Neuronal stem cell (in vitro differentiated cells): ENCODE results near the gene TMEM225.

Experiments
- DNase-seq: peaks from one replicate; pipeline ENCODE4 v3.0.0-alpha.2; 2013; ENCODE audit warnings: low spot score
- H2AFZ ChIP-seq: one replicate; pipeline ENCODE4 v1.6.1; 2013; ENCODE audit warnings: mild to moderate bottlenecking, low read length, inconsistent platforms
- H2AK5ac ChIP-seq: 2 replicates; pipeline ENCODE4 v1.6.1; 2013; ENCODE audit warnings: low read depth, mild to moderate bottlenecking, inconsistent platforms, low read length, moderate library complexity, mixed read lengths
- H2BK120ac ChIP-seq: 2 replicates; pipeline ENCODE4 v1.6.1; 2013; ENCODE audit warnings: low read depth, mild to moderate bottlenecking, inconsistent platforms, low read length, moderate library complexity, mixed read lengths
- H2BK12ac ChIP-seq: one replicate; pipeline ENCODE4 v1.6.1; 2013; ENCODE audit warnings: low read length, inconsistent platforms
- H2BK15ac ChIP-seq: 2 replicates; pipeline ENCODE4 v1.6.1; 2013; ENCODE audit warnings: mild to moderate bottlenecking, low read length, inconsistent platforms, mixed read lengths
- H2BK5ac ChIP-seq: one replicate; pipeline ENCODE4 v1.6.1; 2013; ENCODE audit warnings: inconsistent platforms, mild to moderate bottlenecking, low read length, moderate library complexity
- H3K14ac ChIP-seq: one replicate; pipeline ENCODE4 v1.6.1; 2013; ENCODE audit warnings: low read length, inconsistent platforms
- H3K18ac ChIP-seq: 2 replicates; pipeline ENCODE4 v1.6.1; 2013; ENCODE audit warnings: low read length, inconsistent platforms
- H3K23ac ChIP-seq: 2 replicates; pipeline ENCODE4 v1.6.1; 2013; ENCODE audit warnings: low read depth, mild to moderate bottlenecking, mixed read lengths, low read length, inconsistent platforms; ENCODE audit not compliant: poor library complexity
- H3K27ac ChIP-seq: replicated peaks from 3 replicates; pipeline ENCODE4 v1.5.1; 2013; ENCODE audit warnings: low read length, inconsistent platforms
- H3K27me3 ChIP-seq, 3 experiments: 2 replicates each; pipeline ENCODE4 v1.6.1; 2013; ENCODE audit warnings: low read length in 3 of 3, mild to moderate bottlenecking in 2 of 3, inconsistent platforms in 1 of 3, low read depth in 1 of 3, mixed read lengths in 1 of 3, moderate library complexity in 1 of 3; ENCODE audit not compliant: control insufficient read depth in 3 of 3, insufficient read depth in 3 of 3
- H3K36me3 ChIP-seq, 2 donors: replicated peaks in 1 of 2; 2 replicates each; pipeline ENCODE4 v1.6.1; 2013; ENCODE audit warnings: low read length in 2 of 2; ENCODE audit not compliant: control insufficient read depth in 2 of 2, insufficient read depth in 2 of 2
- H3K4ac ChIP-seq: 2 replicates; pipeline ENCODE4 v1.6.1; 2013; ENCODE audit warnings: inconsistent platforms, mild to moderate bottlenecking, low read length, moderate library complexity
- H3K4me1 ChIP-seq, 2 donors: 1 replicate in 1 of 2; 2 replicates in 1 of 2; pipeline ENCODE4 v1.6.1; 2013; ENCODE audit warnings: low read length in 2 of 2, low read depth in 1 of 2; ENCODE audit not compliant: control insufficient read depth in 2 of 2, insufficient read depth in 1 of 2
- H3K4me2 ChIP-seq: one replicate; pipeline ENCODE4 v1.6.1; 2013; ENCODE audit warnings: mild to moderate bottlenecking, low read length, inconsistent platforms; ENCODE audit not compliant: insufficient read depth, poor library complexity, severe bottlenecking
- H3K4me3 ChIP-seq, 2 donors: 2 replicates each; pipeline ENCODE4 v1.5.1; 2013; ENCODE audit warnings: low read length in 2 of 2, mild to moderate bottlenecking in 2 of 2, inconsistent platforms in 1 of 2, moderate library complexity in 1 of 2
- H3K79me1 ChIP-seq: one replicate; pipeline ENCODE4 v1.6.1; 2013; ENCODE audit warnings: low read depth, mild to moderate bottlenecking, inconsistent platforms, low read length, moderate library complexity
- H3K9ac ChIP-seq: one replicate; pipeline ENCODE4 v1.6.1; 2013; ENCODE audit warnings: mild to moderate bottlenecking, low read depth, low read length, inconsistent platforms; ENCODE audit not compliant: poor library complexity
- H3K9me3 ChIP-seq, 2 donors: replicated peaks in 1 of 2; 2 replicates each; pipeline versions ENCODE3 to v1.6.1; 2013; ENCODE audit warnings: low read length in 2 of 2, mild to moderate bottlenecking in 2 of 2, inconsistent platforms in 1 of 2, low read depth in 1 of 2, mixed read lengths in 1 of 2, moderate library complexity in 1 of 2; ENCODE audit not compliant: control insufficient read depth in 2 of 2, insufficient read depth in 1 of 2
- H4K8ac ChIP-seq: one replicate; pipeline ENCODE4 v1.6.1; 2013; ENCODE audit warnings: low read depth, mild to moderate bottlenecking, inconsistent platforms, low read length, moderate library complexity
- H4K91ac ChIP-seq: one replicate; pipeline ENCODE4 v1.6.1; 2013; ENCODE audit warnings: low read length, low read depth, mild to moderate bottlenecking, inconsistent platforms; ENCODE audit not compliant: poor library complexity
- WGBS, 2 donors: extraction: QIAGEN DNeasy Blood & Tissue Kit; methylation state at CpG; one replicate each; pipeline ENCODE4 v1.1.7; 2013; ENCODE audit warnings: missing lambda C conversion rate in 2 of 2, mixed read lengths in 1 of 2; ENCODE audit not compliant: insufficient read length in 2 of 2, insufficient replicate concordance in 1 of 2; ENCODE audit errors: extremely low coverage in 2 of 2; 5-methylcytosine and 5-hydroxymethylcytosine counted together

TMEM225 gene

GRCh38 chr11:123859731-123860130, 25.7 kb downstream of the TMEM225 start:
- no peak overlapping the region for H2BK12ac ChIP-seq
- no peak overlapping the region for H3K9ac ChIP-seq
- H3K9me3 ChIP-seq = no peaks in the 10 kb centered on the region
- WGBS, 2 donors = no CpG with 5 or more reads among the region's 2 CpGs
- no peak overlapping the region for H2AFZ ChIP-seq
- no peaks in the 10 kb centered on the region for H3K27me3 ChIP-seq
- no peaks in the 10 kb centered on the region for H3K4me1 ChIP-seq
- no peak for DNase-seq
- H3K79me1 ChIP-seq = no peaks in the 10 kb centered on the region
- H2BK5ac ChIP-seq = no peak overlapping the region
- H4K91ac ChIP-seq = no peak overlapping the region
- no peak overlapping the region for H2BK120ac ChIP-seq
- no peak overlapping the region for H4K8ac ChIP-seq
- no peak overlapping the region for H2BK15ac ChIP-seq
- no peak overlapping the region for H3K18ac ChIP-seq
- H2AK5ac ChIP-seq = no peak overlapping the region
- H3K14ac ChIP-seq = no peak overlapping the region
- H3K4me2 ChIP-seq = no peak overlapping the region
- H3K23ac ChIP-seq = no peak overlapping the region
- no peaks in the 10 kb centered on the region for H3K36me3 ChIP-seq
- no peak overlapping the region for H3K4ac ChIP-seq
- H3K27ac ChIP-seq = no peak overlapping the region
- H3K4me3 ChIP-seq = no peak overlapping the region

GRCh38 chr11:123856444-123856843, 29.0 kb downstream of the TMEM225 start:
- Histone ChIP-seq H2BK5ac (no peak overlapping the region), H3K14ac (no peak overlapping the region), H3K4me2 (no peak overlapping the region), H2BK120ac (no peak overlapping the region), H3K4me3 (no peak overlapping the region), H2BK12ac (no peak overlapping the region), H3K36me3 (no peaks in the 10 kb centered on the region), H3K18ac (no peak overlapping the region), H3K4ac (no peak overlapping the region), H3K79me1 (no peaks in the 10 kb centered on the region), H3K23ac (no peak overlapping the region), H3K9me3 (no peaks in the 10 kb centered on the region), H3K9ac (no peak overlapping the region), H4K91ac (no peak overlapping the region), H2AK5ac (no peak overlapping the region), H3K27ac (no peak overlapping the region), H4K8ac (no peak overlapping the region), H3K4me1 (no peaks in the 10 kb centered on the region), H3K27me3 (no peaks in the 10 kb centered on the region), H2AFZ (no peak overlapping the region), H2BK15ac (no peak overlapping the region)
- DNase-seq = no peak
- no CpG with 5 or more reads among the region's 2 CpGs for WGBS, 2 donors

- no peak overlapping the region for H3K14ac ChIP-seq
- H2BK15ac ChIP-seq = no peak overlapping the region
- H3K27me3 ChIP-seq = no peaks in the 10 kb centered on the region
- no peak overlapping the region for H2BK120ac ChIP-seq
- H4K91ac ChIP-seq = no peak overlapping the region
- H3K23ac ChIP-seq = no peak overlapping the region
- H3K9me3 ChIP-seq = no peaks in the 10 kb centered on the region
- no peak for DNase-seq
- H3K9ac ChIP-seq = no peak overlapping the region
- no peak overlapping the region for H3K4me3 ChIP-seq
- H4K8ac ChIP-seq = no peak overlapping the region
- no peak overlapping the region for H2BK5ac ChIP-seq
- no peak overlapping the region for H3K4ac ChIP-seq
- no peak overlapping the region for H3K27ac ChIP-seq
- no peak overlapping the region for H2AK5ac ChIP-seq
- no peak overlapping the region for H2AFZ ChIP-seq
- no peaks in the 10 kb centered on the region for H3K79me1 ChIP-seq
- H3K4me2 ChIP-seq = no peak overlapping the region
- no CpG with 5 or more reads among the region's 2 CpGs for WGBS, 2 donors
- no peak overlapping the region for H2BK12ac ChIP-seq
- no peaks in the 10 kb centered on the region for H3K4me1 ChIP-seq
- no peaks in the 10 kb centered on the region for H3K36me3 ChIP-seq
- no peak overlapping the region for H3K18ac ChIP-seq
Observed at GRCh38 chr11:123853038-123853437, 32.4 kb downstream of the TMEM225 start.

GRCh38 chr11:123852321-123852720, 33.1 kb downstream of the TMEM225 start:
- H4K8ac ChIP-seq = no peak overlapping the region
- H3K4me3 ChIP-seq = no peak overlapping the region

More at GRCh38 chr11:123852321-123852720, 33.1 kb downstream of the TMEM225 start:
- no peaks in the 10 kb centered on the region for H3K36me3 ChIP-seq
- no peak overlapping the region for H2AK5ac ChIP-seq
- H3K9me3 ChIP-seq = no peaks in the 10 kb centered on the region
- H2BK15ac ChIP-seq = no peak overlapping the region
- H4K91ac ChIP-seq = no peak overlapping the region
- H3K23ac ChIP-seq = no peak overlapping the region
- no peak for DNase-seq
- H2BK5ac ChIP-seq = no peak overlapping the region
- no peak overlapping the region for H3K18ac ChIP-seq
- H3K14ac ChIP-seq = no peak overlapping the region
- no peak overlapping the region for H3K27ac ChIP-seq
- no peak overlapping the region for H2BK12ac ChIP-seq
- H2AFZ ChIP-seq = no peak overlapping the region
- no peaks in the 10 kb centered on the region for H3K79me1 ChIP-seq
- H3K4ac ChIP-seq = no peak overlapping the region
- H3K4me2 ChIP-seq = no peak overlapping the region
- H3K9ac ChIP-seq = no peak overlapping the region
- no peaks in the 10 kb centered on the region for H3K27me3 ChIP-seq
- no peaks in the 10 kb centered on the region for H3K4me1 ChIP-seq
- H2BK120ac ChIP-seq = no peak overlapping the region
